Kidney epithelial cell (primary cell): ENCODE measurements around the gene CALN1. TPM values are rescaled to one million over a fixed set of nuclear protein-coding genes. Genes with fewer than 3 reads are reported as not detected.

Source experiments
- DNase-seq: peaks from one replicate; pipeline ENCODE4 v3.0.0-alpha.2; 2010; ENCODE audit warnings: low read depth
- H3K27me3 ChIP-seq: 2 replicates; pipeline ENCODE4 v1.6.0; 2011; ENCODE audit warnings: low read length; ENCODE audit not compliant: control insufficient read depth, insufficient read depth
- H3K36me3 ChIP-seq: 2 replicates; pipeline ENCODE4 v1.5.1; 2011; ENCODE audit warnings: low read length; ENCODE audit not compliant: control insufficient read depth, insufficient read depth
- H3K4me3 ChIP-seq: 2 replicates; pipeline ENCODE4 v1.5.1; 2011; ENCODE audit warnings: low read depth, mild to moderate bottlenecking, control low read depth, low read length
- total RNA-seq: library from RNA; depleted of rRNA; stranded (reverse); fragments of >200 nt; gene quantifications from 2 replicates; pipeline ENCODE4 v1.2.3, GENCODE V29; 2015
- TF ChIP-seq, protein P1 (sequence below): IDR thresholded peaks from 2 replicates; pipeline ENCODE4 v1.5.1; 2011; ENCODE audit warnings: mild to moderate bottlenecking, moderate library complexity, low read length, control low read depth, inconsistent platforms; ENCODE audit not compliant: insufficient read depth, poor library complexity, severe bottlenecking

The CALN1 gene
- total RNA-seq, 1 donor from 2014 or later = not detected

- Histone ChIP-seq H3K4me3 (no peak overlapping the region), H3K36me3 (no peaks in the 10 kb centered on the region), H3K27me3 (no peaks in the 10 kb centered on the region)
- DNase-seq = no peak
- TF ChIP-seq, protein P1, sequence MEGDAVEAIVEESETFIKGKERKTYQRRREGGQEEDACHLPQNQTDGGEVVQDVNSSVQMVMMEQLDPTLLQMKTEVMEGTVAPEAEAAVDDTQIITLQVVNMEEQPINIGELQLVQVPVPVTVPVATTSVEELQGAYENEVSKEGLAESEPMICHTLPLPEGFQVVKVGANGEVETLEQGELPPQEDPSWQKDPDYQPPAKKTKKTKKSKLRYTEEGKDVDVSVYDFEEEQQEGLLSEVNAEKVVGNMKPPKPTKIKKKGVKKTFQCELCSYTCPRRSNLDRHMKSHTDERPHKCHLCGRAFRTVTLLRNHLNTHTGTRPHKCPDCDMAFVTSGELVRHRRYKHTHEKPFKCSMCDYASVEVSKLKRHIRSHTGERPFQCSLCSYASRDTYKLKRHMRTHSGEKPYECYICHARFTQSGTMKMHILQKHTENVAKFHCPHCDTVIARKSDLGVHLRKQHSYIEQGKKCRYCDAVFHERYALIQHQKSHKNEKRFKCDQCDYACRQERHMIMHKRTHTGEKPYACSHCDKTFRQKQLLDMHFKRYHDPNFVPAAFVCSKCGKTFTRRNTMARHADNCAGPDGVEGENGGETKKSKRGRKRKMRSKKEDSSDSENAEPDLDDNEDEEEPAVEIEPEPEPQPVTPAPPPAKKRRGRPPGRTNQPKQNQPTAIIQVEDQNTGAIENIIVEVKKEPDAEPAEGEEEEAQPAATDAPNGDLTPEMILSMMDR = no peak
Measured at GRCh38 chr7:72063330-72063729, 348.8 kb downstream of the CALN1 start.

DNA sequence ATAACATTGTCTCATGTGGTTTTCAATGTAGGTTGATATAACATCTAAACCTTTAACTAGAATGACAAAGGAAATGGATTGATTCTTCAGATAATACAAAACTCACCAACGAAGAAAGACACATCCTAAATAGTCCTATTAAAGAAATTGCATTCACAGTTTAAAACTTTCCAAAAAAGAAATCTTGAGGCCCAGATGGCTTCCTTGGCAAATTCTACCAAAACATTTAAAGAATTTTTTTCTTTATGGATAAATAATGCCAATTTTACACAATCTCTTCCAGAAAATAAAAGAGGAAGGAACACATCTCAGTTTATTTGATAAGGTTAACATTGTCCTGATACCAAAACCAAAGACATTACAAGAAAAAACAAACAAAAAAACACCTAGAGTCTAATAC is 349.5 kb downstream of the CALN1 start:
- DNase-seq = no peak
- Histone ChIP-seq H3K4me3 (no peak overlapping the region), H3K27me3 (no peaks in the 10 kb centered on the region), H3K36me3 (no peaks in the 10 kb centered on the region)
- TF ChIP-seq, protein P1 = no peak

DNA sequence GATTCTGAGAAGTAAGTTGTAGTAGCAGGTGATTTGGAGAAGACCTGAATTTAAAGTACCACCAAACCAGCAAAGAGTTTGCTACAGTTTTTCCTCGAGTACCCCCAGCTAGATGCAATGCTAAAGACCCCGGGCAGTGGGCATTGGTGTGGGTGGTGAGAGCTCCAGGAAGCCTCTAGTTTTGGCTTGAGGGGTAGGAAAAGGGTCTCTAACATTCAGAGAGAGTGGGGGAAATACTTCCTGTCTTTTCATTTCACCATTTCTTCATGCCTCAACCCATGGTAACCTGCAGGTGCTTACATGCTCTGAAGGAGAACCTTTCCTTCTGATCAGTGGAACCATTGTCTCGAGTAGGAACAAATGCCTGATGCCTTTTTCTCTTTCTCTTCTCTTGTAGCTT is 352.2 kb downstream of the CALN1 start:
- TF ChIP-seq, protein P1 = no peak

DNA sequence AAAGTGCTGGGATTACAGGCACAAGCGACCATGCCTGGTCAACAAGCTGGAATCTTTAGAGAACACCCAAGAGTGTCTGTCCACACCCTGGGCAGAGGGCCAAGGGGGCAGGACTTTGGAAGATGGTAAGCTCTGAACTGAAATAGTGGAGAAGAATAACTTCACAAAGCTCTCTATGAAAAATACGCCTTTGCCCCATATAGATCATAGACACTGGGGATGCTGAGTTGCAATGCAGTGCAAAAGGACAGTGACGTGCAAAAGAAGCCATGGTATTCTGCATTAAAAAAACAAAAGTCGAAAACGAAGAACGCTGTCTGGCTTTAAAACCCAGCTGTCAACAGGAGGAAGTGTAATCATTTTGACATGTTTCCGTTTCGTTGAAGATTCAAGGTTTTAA is 353.6 kb downstream of the CALN1 start:
- no peak for DNase-seq
- no peak overlapping the region for H3K4me3 ChIP-seq
- no peaks in the 10 kb centered on the region for H3K27me3 ChIP-seq
- H3K36me3 ChIP-seq = no peaks in the 10 kb centered on the region
- TF ChIP-seq, protein P1 = no peak

More for the DNA sequence above, 352.2 kb downstream of the CALN1 start:
- Histone ChIP-seq H3K4me3 (no peak overlapping the region), H3K36me3 (no peaks in the 10 kb centered on the region), H3K27me3 (no peaks in the 10 kb centered on the region)
- DNase-seq = no peak

- Histone ChIP-seq H3K27me3 (no peaks in the 10 kb centered on the region), H3K4me3 (no peak overlapping the region), H3K36me3 (no peaks in the 10 kb centered on the region)
- TF ChIP-seq, protein P1 = no peak
- no peak for DNase-seq
Measured at GRCh38 chr7:72057796-72058195, 354.3 kb downstream of the CALN1 start.

DNA sequence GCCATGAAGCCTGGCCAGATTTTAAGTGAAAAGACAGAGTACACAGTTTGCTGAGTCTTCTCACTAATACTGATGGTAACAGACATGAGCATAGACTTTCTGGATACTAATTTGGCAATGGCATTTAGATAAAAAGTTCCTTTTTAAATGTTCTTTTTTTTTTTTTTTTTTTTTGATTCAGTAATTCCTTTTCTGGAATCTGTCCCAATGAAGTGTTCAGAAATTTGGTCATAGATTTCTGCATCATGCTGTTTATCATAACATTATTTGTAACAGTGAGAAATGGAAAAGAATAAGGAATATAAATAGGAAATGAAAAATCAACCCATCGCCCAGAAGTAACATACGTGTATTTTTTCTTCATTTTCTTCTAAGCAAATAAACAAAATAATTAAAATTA is 354.9 kb downstream of the CALN1 start:
- TF ChIP-seq, protein P1 = no peak
- H3K4me3 ChIP-seq = no peak overlapping the region
- no peaks in the 10 kb centered on the region for H3K36me3 ChIP-seq
- no peaks in the 10 kb centered on the region for H3K27me3 ChIP-seq
- no peak for DNase-seq
